NCI-H345 treated with DMSO at 0.1 percent for 48 hours (cell line): ENCODE data around the gene EIF2B2.

Source experiments
- DNase-seq: peaks from one replicate; lab custom pipeline; 2025; ENCODE audit not compliant: unreplicated experiment; lab: John Stamatoyannopoulos, UW

The EIF2B2 gene

GRCh38 chr14:74973905-74974363 is 28.8 kb upstream of the EIF2B2 start:
- no peak for DNase-seq

GRCh38 chr14:74974364-74975058 is 28.2 kb upstream of the EIF2B2 start:
- DNase-seq, result no peak

DNA sequence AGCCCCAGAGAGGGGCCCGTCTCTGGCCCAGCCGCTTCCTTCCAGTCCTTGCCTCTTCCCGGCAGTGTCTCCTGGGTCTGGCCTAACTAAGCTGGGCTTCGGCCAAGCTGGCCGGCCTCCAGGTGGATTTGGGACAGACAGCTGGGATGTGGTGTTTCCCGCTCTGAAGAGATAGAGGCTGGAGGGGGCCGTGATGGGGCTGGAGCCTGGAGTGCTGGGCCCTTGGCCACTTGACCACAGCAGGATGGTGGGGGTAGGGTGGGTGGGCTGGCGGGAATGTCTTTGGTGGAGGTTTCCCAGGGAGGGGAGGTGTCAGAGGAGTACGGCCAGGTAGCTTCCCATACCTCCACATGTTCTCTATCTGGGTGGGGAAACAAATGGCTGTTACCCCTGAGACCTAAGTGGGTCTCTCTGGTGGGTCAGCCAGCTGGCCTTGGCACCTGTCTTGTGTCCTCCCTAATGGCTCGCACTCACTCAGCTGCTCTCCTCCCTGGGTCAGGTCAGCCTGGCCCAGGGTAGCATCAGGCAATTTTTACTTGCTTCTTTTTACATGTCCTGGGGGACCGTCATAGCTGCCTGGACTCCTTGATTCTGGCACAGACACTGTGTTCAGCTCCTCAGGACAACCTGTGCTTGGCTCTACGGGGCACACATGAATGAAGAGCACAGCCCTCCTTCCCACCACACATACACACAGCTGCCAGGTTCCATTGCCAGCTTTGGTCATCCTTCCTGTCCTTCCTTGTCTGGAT is 27.5 kb upstream of the EIF2B2 start:
- no peak for DNase-seq

DNA sequence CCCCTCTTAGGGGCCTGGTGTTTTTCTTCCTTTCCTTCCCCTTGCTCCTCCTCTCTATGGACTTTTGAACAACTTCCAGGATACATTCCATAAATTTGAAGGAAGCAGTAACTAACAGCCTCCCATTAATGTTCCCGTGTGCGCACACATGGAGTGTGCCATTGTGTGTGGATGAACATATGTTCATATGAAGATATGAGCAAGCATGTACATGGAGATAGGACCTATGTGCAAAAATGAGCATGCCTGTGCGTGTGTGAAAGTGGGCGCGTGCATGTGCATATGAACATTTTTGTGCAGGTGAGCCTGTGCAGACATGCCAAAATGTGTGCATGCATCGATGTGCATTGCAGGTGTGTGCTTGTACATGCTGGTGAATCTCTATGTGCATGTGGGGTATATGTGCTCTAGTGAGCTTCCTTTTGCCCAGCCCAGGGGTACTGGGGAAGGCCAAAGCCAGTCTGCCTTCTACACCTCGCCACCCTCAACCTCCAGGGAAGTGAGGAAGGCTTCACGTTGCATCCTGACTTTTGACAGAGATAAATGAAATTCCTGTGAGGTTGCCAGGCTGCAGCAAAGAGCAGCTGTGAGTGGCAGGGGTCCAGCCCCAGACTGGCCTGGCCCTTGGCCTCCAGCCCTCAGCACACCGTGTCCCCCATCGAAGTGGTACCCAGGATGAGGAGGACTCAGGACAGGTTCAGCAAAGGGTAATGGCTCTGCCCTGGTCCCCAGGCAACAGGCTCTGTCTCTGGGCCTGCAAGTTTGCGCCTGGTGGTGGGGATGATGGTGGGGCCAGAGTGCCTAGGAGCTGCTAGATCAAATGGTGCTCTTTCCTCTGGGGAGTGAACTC is 26.2 kb upstream of the EIF2B2 start:
- no peak for DNase-seq

DNA sequence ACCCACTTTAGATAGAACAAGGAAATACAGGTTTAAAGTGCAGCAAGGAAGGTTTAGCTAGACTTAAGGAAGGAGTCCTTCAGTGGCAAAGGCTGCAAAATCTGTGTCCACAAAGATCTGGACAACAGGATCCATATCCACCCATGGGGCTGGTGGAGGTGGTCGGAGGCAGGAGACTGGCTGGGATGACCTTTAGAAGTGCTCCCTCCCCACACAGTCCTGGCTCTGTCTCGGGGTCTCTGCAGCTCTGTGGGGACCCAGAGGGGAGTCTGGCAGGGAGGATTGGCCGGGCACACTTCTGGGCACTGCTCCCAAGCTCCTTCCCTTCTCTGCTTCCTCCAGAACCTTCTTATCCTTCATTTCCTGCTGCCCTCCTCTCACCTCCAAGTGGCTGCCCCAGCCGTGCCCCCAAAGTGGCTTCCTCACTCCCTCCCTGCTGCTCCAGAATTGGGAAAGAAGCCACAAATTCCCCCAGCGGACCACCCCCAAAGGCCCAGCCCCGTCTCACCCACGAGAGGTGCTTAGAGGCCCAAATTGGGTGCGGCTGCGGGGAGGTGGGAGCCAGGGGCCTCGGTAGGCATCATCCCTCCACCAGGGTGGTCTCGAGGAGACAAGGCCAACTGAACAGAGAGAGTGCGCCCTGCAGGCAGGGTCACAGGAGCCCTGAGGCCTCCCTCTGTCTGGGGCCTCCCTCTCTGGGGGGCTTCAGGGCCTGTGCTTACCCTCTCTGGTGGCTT is 25.4 kb upstream of the EIF2B2 start:
- DNase-seq, result no peak

GRCh38 chr14:74977901-74978385 is 24.8 kb upstream of the EIF2B2 start:
- no peak for DNase-seq

GRCh38 chr14:74978416-74978947 is 24.2 kb upstream of the EIF2B2 start:
- DNase-seq, result no peak

DNA sequence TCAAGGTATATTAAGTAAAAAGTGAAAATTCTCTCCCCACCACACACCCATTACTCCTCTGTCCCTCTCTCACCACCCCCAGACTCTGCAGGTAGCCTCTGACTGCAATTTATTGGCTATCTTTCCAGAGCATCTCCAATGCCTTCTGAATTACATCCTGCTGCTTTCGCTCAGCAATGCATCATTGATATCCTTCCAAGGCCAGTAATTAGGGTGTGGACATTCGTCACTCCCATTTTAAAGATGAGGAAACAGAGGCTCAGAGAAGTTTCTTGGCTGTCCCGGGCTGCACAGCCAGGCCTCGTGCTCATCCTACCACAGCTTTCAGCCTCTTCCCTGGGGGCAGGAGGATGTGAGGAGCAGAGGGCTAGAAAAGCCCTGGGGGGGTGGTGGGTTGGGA is 23.7 kb upstream of the EIF2B2 start:
- no peak for DNase-seq

- no peak for DNase-seq
These were observed 23.0 kb upstream of the EIF2B2 start for GRCh38 chr14:74979442-74980397.

- no peak for DNase-seq
These were observed 22.4 kb upstream of the EIF2B2 start for GRCh38 chr14:74980398-74980730.

- DNase-seq, result no peak
These were observed 21.8 kb upstream of the EIF2B2 start for GRCh38 chr14:74980731-74981461.

DNA sequence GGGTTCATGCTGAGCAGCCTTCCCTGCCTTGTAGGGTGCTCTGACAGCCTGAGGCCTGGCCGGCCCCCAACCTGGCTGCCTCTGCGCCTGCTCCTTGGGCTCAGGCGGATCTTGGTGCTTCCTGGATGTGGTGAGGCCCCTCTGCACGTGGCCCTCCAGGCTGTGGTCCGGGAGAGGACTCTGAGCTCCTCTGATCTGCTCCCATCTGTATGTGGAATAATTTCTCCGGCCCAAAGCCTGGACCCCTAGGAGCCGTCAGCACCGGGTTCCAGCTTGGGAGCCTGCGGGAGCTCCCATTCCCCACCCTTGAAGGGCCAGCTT is 21.3 kb upstream of the EIF2B2 start:
- DNase-seq, result no peak

- DNase-seq, result no peak
These were observed 20.9 kb upstream of the EIF2B2 start for GRCh38 chr14:74981833-74982232.

- DNase-seq, result no peak
These were observed 20.1 kb upstream of the EIF2B2 start for GRCh38 chr14:74982661-74983060.

DNA sequence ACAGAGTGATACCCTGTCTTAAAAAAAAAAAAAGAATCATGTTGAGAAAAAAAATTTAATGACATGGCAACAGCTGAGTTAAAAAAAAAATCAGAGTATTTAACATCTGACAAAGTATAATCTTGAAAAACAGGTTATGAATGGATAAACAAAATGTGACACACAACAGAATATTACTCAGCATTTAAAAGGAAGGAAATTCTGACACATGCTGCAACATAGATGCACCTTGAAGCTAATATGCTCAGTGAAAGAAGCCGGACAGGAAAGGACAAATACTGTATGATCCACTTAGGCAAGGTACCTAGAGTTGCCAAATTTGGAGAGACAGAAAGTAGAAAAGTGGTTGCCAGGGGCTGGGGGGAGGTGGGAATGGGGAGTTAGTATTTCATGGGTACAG is 19.4 kb upstream of the EIF2B2 start:
- DNase-seq, result no peak

GRCh38 chr14:74984236-74985027 is 18.3 kb upstream of the EIF2B2 start:
- no peak for DNase-seq

- DNase-seq, result no peak
These were observed 17.8 kb upstream of the EIF2B2 start for GRCh38 chr14:74985028-74985310.

DNA sequence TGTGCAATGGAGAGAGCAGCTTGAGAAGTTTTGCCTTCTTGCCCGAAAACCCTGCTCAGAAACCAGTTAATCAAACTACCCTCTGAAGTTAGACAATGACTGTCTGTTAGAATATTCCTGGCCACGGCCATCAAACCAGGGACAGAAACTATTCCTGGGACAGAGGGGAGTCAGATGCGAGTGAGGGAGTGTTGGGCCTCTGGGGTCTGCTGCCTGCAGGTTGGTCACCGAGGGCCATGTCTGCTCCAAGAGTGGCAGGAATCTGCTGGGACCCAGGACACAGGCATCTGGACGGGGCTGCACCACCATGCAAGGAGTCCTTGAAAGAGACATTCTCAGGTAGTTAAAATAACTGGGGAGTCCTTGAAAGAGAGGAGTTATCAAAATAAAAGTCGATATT is 16.9 kb upstream of the EIF2B2 start:
- no peak for DNase-seq

- no peak for DNase-seq
These were observed 14.6 kb upstream of the EIF2B2 start for GRCh38 chr14:74988131-74988530.
